ENCODE results near the gene OGFOD1. TPM values are rescaled to one million over a fixed set of nuclear protein-coding genes. Genes with fewer than 3 reads are reported as not detected.

Gene OGFOD1
- total RNA-seq, 1 experiment from 2014 or later, result 51.6 TPM

Other genes with a start within 250 kb of the OGFOD1 start
- 66.3 TPM for gene AMFR, start 26.0 kb upstream of the OGFOD1 start, total RNA-seq (2021; ENCODE audit: unreplicated experiment)
- gene NUDT21, start 222 bp upstream of the OGFOD1 start, total RNA-seq (2021; ENCODE audit: unreplicated experiment), result 218 TPM
- 26.7 TPM for gene BBS2, start 68.5 kb downstream of the OGFOD1 start, total RNA-seq (2021; ENCODE audit: unreplicated experiment)
- gene MT4, start 113.5 kb downstream of the OGFOD1 start, total RNA-seq (2021; ENCODE audit: unreplicated experiment), result not detected
- gene MT3, start 138.0 kb downstream of the OGFOD1 start, total RNA-seq (2021; ENCODE audit: unreplicated experiment), result not detected
- 710 TPM for gene MT2A, start 157.0 kb downstream of the OGFOD1 start, total RNA-seq (2021; ENCODE audit: unreplicated experiment)
- 383 TPM for gene MT1E, start 174.2 kb downstream of the OGFOD1 start, total RNA-seq (2021; ENCODE audit: unreplicated experiment)
- gene MT1M, start 181.1 kb downstream of the OGFOD1 start, total RNA-seq (2021; ENCODE audit: unreplicated experiment), result 0.39 TPM
- gene MT1A, start 187.1 kb downstream of the OGFOD1 start, total RNA-seq (2021; ENCODE audit: unreplicated experiment), result not detected
- not detected for gene MT1B, start 200.3 kb downstream of the OGFOD1 start, total RNA-seq (2021; ENCODE audit: unreplicated experiment)
- 7.3 TPM for gene MT1F, start 206.4 kb downstream of the OGFOD1 start, total RNA-seq (2021; ENCODE audit: unreplicated experiment)
- 1.2 TPM for gene MT1G, start 216.5 kb downstream of the OGFOD1 start, total RNA-seq (2021; ENCODE audit: unreplicated experiment)
- not detected for gene MT1H, start 218.3 kb downstream of the OGFOD1 start, total RNA-seq (2021; ENCODE audit: unreplicated experiment)
- gene MT1X, start 230.9 kb downstream of the OGFOD1 start, total RNA-seq (2021; ENCODE audit: unreplicated experiment), result 50.2 TPM

Data from HCT116 (cell line).